Upper lobe of left lung (tissue), 4 donors: ENCODE measurements around the gene CCDC9.

Experiments used
- POLR2A ChIP-seq, 4 donors: fragments of 450-650 bp; IDR thresholded peaks; one replicate each; pipeline ENCODE4 v1.5.1; 2016 to 2017; ENCODE audit warnings: antibody characterized with exemption in 4 of 4, mild to moderate bottlenecking in 2 of 4
- TF ChIP-seq, protein P1 (sequence below), 6 experiments: fragments of 450-650 bp in 4 of 6; fragments of 200-600 bp in 2 of 6; sonication (generic) in 2 of 6; IDR thresholded peaks; one replicate each; pipeline ENCODE4 v1.5.1; 2016 to 2019; ENCODE audit warnings: antibody characterized with exemption in 6 of 6

DNA sequence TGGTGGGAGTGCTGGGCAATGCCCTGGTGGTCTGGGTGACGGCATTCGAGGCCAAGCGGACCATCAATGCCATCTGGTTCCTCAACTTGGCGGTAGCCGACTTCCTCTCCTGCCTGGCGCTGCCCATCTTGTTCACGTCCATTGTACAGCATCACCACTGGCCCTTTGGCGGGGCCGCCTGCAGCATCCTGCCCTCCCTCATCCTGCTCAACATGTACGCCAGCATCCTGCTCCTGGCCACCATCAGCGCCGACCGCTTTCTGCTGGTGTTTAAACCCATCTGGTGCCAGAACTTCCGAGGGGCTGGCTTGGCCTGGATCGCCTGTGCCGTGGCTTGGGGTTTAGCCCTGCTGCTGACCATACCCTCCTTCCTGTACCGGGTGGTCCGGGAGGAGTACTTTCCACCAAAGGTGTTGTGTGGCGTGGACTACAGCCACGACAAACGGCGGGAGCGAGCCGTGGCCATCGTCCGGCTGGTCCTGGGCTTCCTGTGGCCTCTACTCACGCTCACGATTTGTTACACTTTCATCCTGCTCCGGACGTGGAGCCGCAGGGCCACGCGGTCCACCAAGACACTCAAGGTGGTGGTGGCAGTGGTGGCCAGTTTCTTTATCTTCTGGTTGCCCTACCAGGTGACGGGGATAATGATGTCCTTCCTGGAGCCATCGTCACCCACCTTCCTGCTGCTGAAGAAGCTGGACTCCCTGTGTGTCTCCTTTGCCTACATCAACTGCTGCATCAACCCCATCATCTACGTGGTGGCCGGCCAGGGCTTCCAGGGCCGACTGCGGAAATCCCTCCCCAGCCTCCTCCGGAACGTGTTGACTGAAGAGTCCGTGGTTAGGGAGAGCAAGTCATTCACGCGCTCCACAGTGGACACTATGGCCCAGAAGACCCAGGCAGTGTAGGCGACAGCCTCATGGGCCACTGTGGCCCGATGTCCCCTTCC lies 63.9 kb downstream of the CCDC9 start:
- TF ChIP-seq, protein P1, sequence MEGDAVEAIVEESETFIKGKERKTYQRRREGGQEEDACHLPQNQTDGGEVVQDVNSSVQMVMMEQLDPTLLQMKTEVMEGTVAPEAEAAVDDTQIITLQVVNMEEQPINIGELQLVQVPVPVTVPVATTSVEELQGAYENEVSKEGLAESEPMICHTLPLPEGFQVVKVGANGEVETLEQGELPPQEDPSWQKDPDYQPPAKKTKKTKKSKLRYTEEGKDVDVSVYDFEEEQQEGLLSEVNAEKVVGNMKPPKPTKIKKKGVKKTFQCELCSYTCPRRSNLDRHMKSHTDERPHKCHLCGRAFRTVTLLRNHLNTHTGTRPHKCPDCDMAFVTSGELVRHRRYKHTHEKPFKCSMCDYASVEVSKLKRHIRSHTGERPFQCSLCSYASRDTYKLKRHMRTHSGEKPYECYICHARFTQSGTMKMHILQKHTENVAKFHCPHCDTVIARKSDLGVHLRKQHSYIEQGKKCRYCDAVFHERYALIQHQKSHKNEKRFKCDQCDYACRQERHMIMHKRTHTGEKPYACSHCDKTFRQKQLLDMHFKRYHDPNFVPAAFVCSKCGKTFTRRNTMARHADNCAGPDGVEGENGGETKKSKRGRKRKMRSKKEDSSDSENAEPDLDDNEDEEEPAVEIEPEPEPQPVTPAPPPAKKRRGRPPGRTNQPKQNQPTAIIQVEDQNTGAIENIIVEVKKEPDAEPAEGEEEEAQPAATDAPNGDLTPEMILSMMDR (IDR thresholded peaks at IDR 0.05), result no peak
- TF ChIP-seq POLR2A (IDR thresholded peaks at IDR 0.05), result no peak
